Measurements from ENCODE around the gene REPS2. TPM values are rescaled to one million over a fixed set of nuclear protein-coding genes. Genes with fewer than 3 reads are reported as not detected.

REPS2 gene
- total and polyA plus RNA-seq, 9 of the 15 experiments (the other 6 are each of a cell fraction or from before 2014, with no cell fraction given): 0.01 to 0.07 (median 0.01) TPM; not detected in 3

- TF ChIP-seq TAF15 (IDR thresholded peaks at IDR 0.05; ENCODE audit: low read depth, low read length) (no peak), KDM4B (IDR thresholded peaks at IDR 0.05; ENCODE audit: borderline replicate concordance in 2 of 2, low read depth in 1 of 2) (no peak), MAFK (IDR thresholded peaks at IDR 0.05; ENCODE audit: low read length) (no peak), DLX4 (CRISPR knock-in tag; IDR thresholded peaks at IDR 0.05) (no peak), ASH1L (IDR thresholded peaks at IDR 0.05; ENCODE audit: borderline replicate concordance, low read depth, partially characterized antibody) (no peak), MTA3 (IDR thresholded peaks at IDR 0.05; ENCODE audit: borderline replicate concordance) (no peak), CBFB (CRISPR knock-in tag; IDR thresholded peaks at IDR 0.05) (no peak), NCOA1 (IDR thresholded peaks at IDR 0.05; ENCODE audit: low read depth) (no peak)
- TF ChIP-seq, protein P1, sequence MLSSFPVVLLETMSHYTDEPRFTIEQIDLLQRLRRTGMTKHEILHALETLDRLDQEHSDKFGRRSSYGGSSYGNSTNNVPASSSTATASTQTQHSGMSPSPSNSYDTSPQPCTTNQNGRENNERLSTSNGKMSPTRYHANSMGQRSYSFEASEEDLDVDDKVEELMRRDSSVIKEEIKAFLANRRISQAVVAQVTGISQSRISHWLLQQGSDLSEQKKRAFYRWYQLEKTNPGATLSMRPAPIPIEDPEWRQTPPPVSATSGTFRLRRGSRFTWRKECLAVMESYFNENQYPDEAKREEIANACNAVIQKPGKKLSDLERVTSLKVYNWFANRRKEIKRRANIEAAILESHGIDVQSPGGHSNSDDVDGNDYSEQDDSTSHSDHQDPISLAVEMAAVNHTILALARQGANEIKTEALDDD (IDR thresholded peaks at IDR 0.05): no peak
Observed at GRCh38 chrX:17185431-17185830, 239.0 kb downstream of the REPS2 start (continued).

DNA sequence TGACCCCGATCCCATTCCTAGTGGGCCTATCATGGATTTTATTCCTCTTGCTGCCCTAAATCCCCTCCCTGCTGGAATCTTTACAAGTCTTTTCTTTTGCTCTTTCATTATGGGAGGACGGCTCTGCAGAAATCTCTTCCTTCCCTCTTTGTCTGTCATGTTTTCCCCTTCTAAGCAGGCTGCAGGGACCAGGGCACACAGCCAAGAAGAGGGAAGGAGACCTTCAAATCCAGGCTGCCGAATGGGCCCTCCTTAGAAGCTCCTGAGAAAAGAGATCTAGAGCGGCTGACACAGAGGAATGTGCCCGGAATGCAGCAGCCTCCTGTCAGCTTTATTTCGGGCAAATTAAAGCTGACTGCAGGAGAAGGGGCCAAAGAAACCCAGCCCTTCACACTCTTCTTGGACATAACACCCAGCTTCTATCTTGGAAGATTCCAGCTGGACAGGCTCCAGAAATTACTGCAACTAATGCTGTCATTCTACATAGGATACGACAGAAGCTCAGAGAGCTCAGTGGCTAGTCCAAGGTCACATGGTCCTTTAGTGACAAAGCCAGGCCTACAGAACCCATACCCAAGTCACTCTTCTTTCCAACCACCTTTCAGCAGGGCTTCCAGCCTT lies 240.8 kb downstream of the REPS2 start:
- Histone ChIP-seq H3K79me2 (ENCODE audit: control insufficient read depth, insufficient read depth, low read length) (no peaks in the 10 kb centered on the region), H3K27ac (ENCODE audit: extremely low read depth, low read depth, low read length) (no peak overlapping the region), H3K9ac (ENCODE audit: insufficient read depth in 1 of 2, low read depth in 2 of 2, low read length in 2 of 2) (no peak overlapping the region), H3K9me3 (replicated peaks; ENCODE audit: control insufficient read depth, insufficient read depth, low read depth, low read length) (no peaks in the 10 kb centered on the region), H3K9me1 (ENCODE audit: control insufficient read depth, insufficient read depth, low read length) (no peaks in the 10 kb centered on the region), H2AFZ (ENCODE audit: low read depth, low read length) (no peak overlapping the region), H3K4me1 (replicated peaks in 1 of 2; ENCODE audit: control insufficient read depth in 2 of 2, insufficient read depth in 2 of 2, low read length in 2 of 2) (no peaks in the 10 kb centered on the region), H3K4me2 (ENCODE audit: insufficient read depth, low read length) (no peak overlapping the region), H3K4me3 (no peak overlapping the region), H3K27me3 (ENCODE audit: control insufficient read depth in 2 of 2, insufficient read depth in 2 of 2, low read length in 2 of 2) (no peaks in the 10 kb centered on the region), H3K36me3 (ENCODE audit: control insufficient read depth, insufficient read depth, low read length) (no peaks in the 10 kb centered on the region), H4K20me1 (replicated peaks; ENCODE audit: control insufficient read depth, insufficient read depth, low read length) (no peaks in the 10 kb centered on the region)
- BruUV-seq (replicated peaks): no TSS peak
- POLR2A ChIA-PET: interaction anchor here (0.9 to 1.0 kb wide), 2 partner anchors 8 to 11 kb away, joined by 3 read pairs; no protein-coding TSS in a partner anchor
- WGBS (ENCODE audit: insufficient coverage, low coverage, missing lambda C conversion rate): 0% methylated on average over 6 of the region's 7 CpGs
- CTCF ChIA-PET (ENCODE audit: low intra/inter-chr PET ratio): no interaction called here
- intact Hi-C loops (cut with micrococcal nuclease): no loop called here
- DNase-seq (ENCODE audit: extremely low read depth in 1 of 4, low spot score in 3 of 4) (no peak), FAIRE-seq (no peak), ATAC-seq (no peak)
- TF ChIP-seq ETV1 (tag; conservative IDR thresholded peaks at IDR 0.05; ENCODE audit: low read depth): no peak
- TF ChIP-seq, protein P2, sequence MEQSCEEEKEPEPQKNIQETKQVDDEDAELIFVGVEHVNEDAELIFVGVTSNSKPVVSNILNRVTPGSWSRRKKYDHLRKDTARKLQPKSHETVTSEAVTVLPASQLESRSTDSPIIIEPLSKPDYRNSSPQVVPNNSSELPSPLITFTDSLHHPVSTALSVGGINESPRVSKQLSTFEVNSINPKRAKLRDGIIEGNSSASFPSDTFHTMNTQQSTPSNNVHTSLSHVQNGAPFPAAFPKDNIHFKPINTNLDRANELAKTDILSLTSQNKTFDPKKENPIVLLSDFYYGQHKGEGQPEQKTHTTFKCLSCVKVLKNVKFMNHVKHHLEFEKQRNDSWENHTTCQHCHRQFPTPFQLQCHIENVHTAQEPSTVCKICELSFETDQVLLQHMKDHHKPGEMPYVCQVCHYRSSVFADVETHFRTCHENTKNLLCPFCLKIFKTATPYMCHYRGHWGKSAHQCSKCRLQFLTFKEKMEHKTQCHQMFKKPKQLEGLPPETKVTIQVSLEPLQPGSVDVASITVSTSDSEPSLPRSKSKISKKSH (CRISPR knock-in tag; IDR thresholded peaks at IDR 0.05): no peak
- TF ChIP-seq POLR2B (IDR thresholded peaks at IDR 0.05; ENCODE audit: low read depth, partially characterized antibody): no peak
- no peak for TF ChIP-seq PHF21A (IDR thresholded peaks at IDR 0.05; ENCODE audit: borderline replicate concordance, low read depth)
- no peak for TF ChIP-seq ZNF253 (CRISPR knock-in tag; conservative IDR thresholded peaks at IDR 0.05)
- TF ChIP-seq SAFB2 (IDR thresholded peaks at IDR 0.05; ENCODE audit: borderline replicate concordance, low read depth, low read length, severe bottlenecking): no peak
- no peak for TF ChIP-seq MYC (IDR thresholded peaks at IDR 0.05; ENCODE audit: low read depth, low read length)
- no peak for TF ChIP-seq MYC (CRISPR knock-in tag; IDR thresholded peaks at IDR 0.05; ENCODE audit: borderline replicate concordance, low read depth)
- no peak for TF ChIP-seq EZH2 (IDR thresholded peaks at IDR 0.05; ENCODE audit: borderline replicate concordance, low read depth, low read length)
- TF ChIP-seq POLR2A (conservative IDR thresholded peaks at IDR 0.05): no peak
- TF ChIP-seq KDM5B (IDR thresholded peaks at IDR 0.05; ENCODE audit: insufficient replicate concordance, low read depth, low read length): no peak
- no peak for TF ChIP-seq IRF2 (CRISPR knock-in tag; IDR thresholded peaks at IDR 0.05)
- in situ Hi-C loops (cut with MboI): no loop called here
